Lower leg skin (tissue), 4 donors: ENCODE results near the gene SRD5A2. TPM values are rescaled to one million over a fixed set of nuclear protein-coding genes. Genes with fewer than 3 reads are reported as not detected.

Experiments
- DNase-seq, 2 donors: peaks; one replicate each; pipeline ENCODE4 v3.0.0-alpha.2; 2019; ENCODE audit warnings: low spot score in 2 of 2
- H3K4me3 ChIP-seq: fragments of 200-600 bp; sonication (generic); 2 replicates; pipeline ENCODE4 v1.5.1; 2017; ENCODE audit warnings: mild to moderate bottlenecking, low read depth; ENCODE audit not compliant: poor library complexity, severe bottlenecking
- POLR2A ChIP-seq, 2 donors: fragments of 450-650 bp; IDR thresholded peaks; one replicate each; pipeline ENCODE4 v1.6.1; 2016 to 2017; ENCODE audit warnings: antibody characterized with exemption in 2 of 2, mild to moderate bottlenecking in 1 of 2, moderate library complexity in 1 of 2
- WGBS, 2 donors: methylation state at CpG; one replicate each; pipeline ENCODE4 v1.1.5; 2018; 5-methylcytosine and 5-hydroxymethylcytosine counted together
- intact Hi-C: fragments of 100-400 bp; cut with DNase I; formaldehyde crosslinking; loops from one replicate; pipeline ENCODE4 v1.15.0; 2023; ENCODE audit warnings: low total_unique reads
- total RNA-seq, 4 donors: library from RNA; depleted of rRNA; stranded (reverse); fragments of >200 nt; gene quantifications; one replicate each; pipeline ENCODE4 v1.1.0, GENCODE V29; 2016
- TF ChIP-seq, protein P1 (sequence below), 3 donors: fragments of 450-650 bp; IDR thresholded peaks; one replicate each; pipeline ENCODE4 v1.5.1; 2016; ENCODE audit warnings: antibody characterized with exemption in 3 of 3, mild to moderate bottlenecking in 3 of 3, moderate library complexity in 2 of 3

Gene SRD5A2
- total RNA-seq, 4 donors from 2014 or later = not detected

GRCh38 chr2:31475692-31476091, 105.0 kb downstream of the SRD5A2 start:
- no peak overlapping the region for H3K4me3 ChIP-seq
- TF ChIP-seq, protein P1, sequence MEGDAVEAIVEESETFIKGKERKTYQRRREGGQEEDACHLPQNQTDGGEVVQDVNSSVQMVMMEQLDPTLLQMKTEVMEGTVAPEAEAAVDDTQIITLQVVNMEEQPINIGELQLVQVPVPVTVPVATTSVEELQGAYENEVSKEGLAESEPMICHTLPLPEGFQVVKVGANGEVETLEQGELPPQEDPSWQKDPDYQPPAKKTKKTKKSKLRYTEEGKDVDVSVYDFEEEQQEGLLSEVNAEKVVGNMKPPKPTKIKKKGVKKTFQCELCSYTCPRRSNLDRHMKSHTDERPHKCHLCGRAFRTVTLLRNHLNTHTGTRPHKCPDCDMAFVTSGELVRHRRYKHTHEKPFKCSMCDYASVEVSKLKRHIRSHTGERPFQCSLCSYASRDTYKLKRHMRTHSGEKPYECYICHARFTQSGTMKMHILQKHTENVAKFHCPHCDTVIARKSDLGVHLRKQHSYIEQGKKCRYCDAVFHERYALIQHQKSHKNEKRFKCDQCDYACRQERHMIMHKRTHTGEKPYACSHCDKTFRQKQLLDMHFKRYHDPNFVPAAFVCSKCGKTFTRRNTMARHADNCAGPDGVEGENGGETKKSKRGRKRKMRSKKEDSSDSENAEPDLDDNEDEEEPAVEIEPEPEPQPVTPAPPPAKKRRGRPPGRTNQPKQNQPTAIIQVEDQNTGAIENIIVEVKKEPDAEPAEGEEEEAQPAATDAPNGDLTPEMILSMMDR (IDR thresholded peaks at IDR 0.05) = no peak
- no peak for TF ChIP-seq POLR2A (IDR thresholded peaks at IDR 0.05)
- WGBS, 2 donors = 9 to 10% methylated on average over 1 of the region's 1 CpG
- DNase-seq = no peak
- intact Hi-C loops = no loop called here

DNA sequence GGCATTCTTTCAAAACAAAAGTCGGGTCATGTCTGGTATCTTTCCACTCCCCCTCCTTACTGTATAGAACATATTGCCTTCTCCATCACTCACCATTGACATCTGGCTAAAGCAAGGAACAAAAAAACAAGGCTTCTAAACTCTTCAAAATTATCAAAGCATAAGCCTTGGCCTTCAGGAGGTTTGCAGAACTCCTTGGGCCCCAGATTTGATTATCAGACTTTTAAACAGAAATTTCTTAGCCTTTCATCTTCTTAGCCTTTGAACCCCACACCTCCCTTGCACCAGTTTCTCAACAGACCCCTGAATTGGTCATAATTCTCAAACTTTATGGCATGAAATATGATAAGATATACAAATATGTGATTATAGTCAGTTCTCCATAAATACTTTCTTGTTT, 106.4 kb downstream of the SRD5A2 start:
- intact Hi-C loops = no loop called here
- no peak overlapping the region for H3K4me3 ChIP-seq

More for the DNA sequence above, 106.4 kb downstream of the SRD5A2 start:
- 57 to 68% methylated on average over 1 of the region's 1 CpG for WGBS, 2 donors
- no peak for DNase-seq
- TF ChIP-seq, protein P1 (IDR thresholded peaks at IDR 0.05) = no peak
- no peak for TF ChIP-seq POLR2A (IDR thresholded peaks at IDR 0.05)

Other genes with a start within 250 kb of the SRD5A2 start
- 1 to 10 TPM in 2 of 4 donors, under 1 TPM in 2; 0.11 to 1.7 (median 0.75) TPM for gene XDH, start 166.2 kb downstream of the SRD5A2 start, total RNA-seq